GM18873 (cell line): ENCODE measurements around the gene NOMO2.
"Not testable (repeated sequence)": the region's sequence is repeated elsewhere in the genome, so short reads cannot be mapped to it uniquely, and the experiment has no call there.

Experiments
- ATAC-seq: cut with Tn5 transposase; IDR thresholded peaks from one replicate; pipeline ENCODE4 v1.9.1; 2021; ENCODE audit warnings: mild to moderate bottlenecking, moderate library complexity, moderate number of reproducible peaks; ENCODE audit not compliant: unreplicated experiment, low FRiP score

The NOMO2 gene

DNA sequence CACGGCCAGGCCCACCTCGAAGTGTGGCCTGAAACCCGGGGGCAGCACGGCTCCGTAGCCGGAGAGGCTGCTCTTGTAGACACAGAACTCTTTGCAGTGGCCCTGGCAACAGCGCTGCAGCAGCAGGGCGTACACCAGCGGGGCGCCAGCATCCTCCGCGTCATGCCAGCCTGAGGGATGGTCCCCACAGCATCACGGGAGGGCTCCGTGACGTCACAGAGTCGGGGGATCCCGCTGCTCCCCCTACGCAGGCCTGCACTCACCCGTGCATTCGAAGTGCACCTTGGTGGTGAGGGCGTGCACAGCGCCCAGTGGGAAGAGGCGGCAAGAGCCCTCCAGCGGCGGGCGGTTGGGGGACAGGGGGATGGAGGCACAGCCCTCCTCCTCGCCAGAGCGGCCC, 179.2 kb downstream of the NOMO2 start:
- ATAC-seq, result not testable (repeated sequence)
